T-cell (primary cell): ENCODE measurements around the gene SLC24A3. TPM values are rescaled to one million over a fixed set of nuclear protein-coding genes. Genes with fewer than 3 reads are reported as not detected.

Source experiments
- ATAC-seq, 4 experiments: fragments of 200-7000 bp in 3 of 4; fragments of 150-1000 bp in 1 of 4; cut with Tn5 transposase; replicated peaks in 1 of 4; 1 replicate in 3 of 4; 2 replicates in 1 of 4; pipeline ENCODE4 v1.10.0; 2021; ENCODE audit warnings: moderate library complexity in 3 of 4, mild to moderate bottlenecking in 2 of 4, moderate number of reproducible peaks in 1 of 4
- CTCF ChIA-PET, 2 donors: fragments of 300-600 bp; sonication (Branson Sonifier 250); formaldehyde crosslinking; loops; one replicate each; lab custom pipeline; 2022; ENCODE audit warnings: antibody characterized with exemption in 2 of 2; lab: Charles Lee
- POLR2A ChIA-PET, 2 donors: fragments of 300-600 bp; sonication (Branson Sonifier 250); formaldehyde crosslinking; loops; one replicate each; lab custom pipeline; 2022; ENCODE audit warnings: antibody characterized with exemption in 2 of 2; lab: Charles Lee
- DNase-seq, 35 experiments: peaks; one replicate each; pipeline versions ENCODE4 v3.0.0 to v3.0.0-alpha.2; 2013 to 2023
- H3K27ac ChIP-seq: one replicate; pipeline ENCODE4 v1.5.1; 2013; ENCODE audit warnings: low read length
- H3K27me3 ChIP-seq, 2 experiments: replicated peaks in 1 of 2; 1 replicate in 1 of 2; 2 replicates in 1 of 2; pipeline versions ENCODE4 v1.6.1 to v1.7.0; 2013; ENCODE audit warnings: low read length in 1 of 2, mixed read lengths in 1 of 2; ENCODE audit not compliant: control insufficient read depth in 2 of 2, insufficient read depth in 2 of 2; ENCODE audit errors: extremely low read depth in 1 of 2
- H3K36me3 ChIP-seq, 2 donors: 1 replicate in 1 of 2; 2 replicates in 1 of 2; pipeline versions ENCODE4 v1.6.1 to v1.7.0; 2013; ENCODE audit warnings: low read length in 1 of 2; ENCODE audit not compliant: control insufficient read depth in 2 of 2, insufficient read depth in 1 of 2; ENCODE audit errors: extremely low read depth in 1 of 2
- H3K4me1 ChIP-seq, 2 experiments: 1 replicate in 1 of 2; 2 replicates in 1 of 2; pipeline versions ENCODE4 v1.6.1 to v1.7.0; 2013; ENCODE audit warnings: low read length in 2 of 2, mixed read lengths in 1 of 2; ENCODE audit not compliant: insufficient read depth in 2 of 2, control insufficient read depth in 1 of 2; ENCODE audit errors: extremely low read depth in 1 of 2
- H3K4me3 ChIP-seq, 2 donors: 1 replicate in 1 of 2; 2 replicates in 1 of 2; pipeline versions ENCODE4 v1.5.1 to v1.7.0; 2013; ENCODE audit warnings: mild to moderate bottlenecking in 2 of 2, low read length in 1 of 2, moderate library complexity in 1 of 2; ENCODE audit not compliant: control insufficient read depth in 1 of 2; ENCODE audit errors: extremely low read depth in 1 of 2
- H3K9me3 ChIP-seq: 2 replicates; pipeline ENCODE4 v1.7.0; 2013
- H3K27ac Mint-ChIP-seq, 2 donors: one replicate each; pipeline ENCODE4 v1.8.0; 2020 to 2021; ENCODE audit warnings: mild to moderate bottlenecking in 2 of 2, mixed read lengths in 2 of 2
- H3K27me3 Mint-ChIP-seq, 2 donors: one replicate each; pipeline ENCODE4 v1.8.0; 2021 to 2022; ENCODE audit warnings: mixed read lengths in 2 of 2
- H3K36me3 Mint-ChIP-seq: one replicate; pipeline ENCODE4 v1.8.0; 2021; ENCODE audit warnings: mixed read lengths
- H3K4me1 Mint-ChIP-seq, 3 donors: one replicate each; pipeline ENCODE4 v1.8.0; 2020 to 2022; ENCODE audit warnings: mixed read lengths in 3 of 3, mild to moderate bottlenecking in 1 of 3
- H3K4me3 Mint-ChIP-seq, 3 donors: one replicate each; pipeline ENCODE4 v1.8.0; 2020 to 2022; ENCODE audit warnings: mild to moderate bottlenecking in 3 of 3, mixed read lengths in 3 of 3, moderate library complexity in 3 of 3
- H3K9me3 Mint-ChIP-seq, 3 donors: one replicate each; pipeline ENCODE4 v1.8.0; 2020 to 2022; ENCODE audit warnings: mixed read lengths in 3 of 3
- WGBS: methylation state at CpG from one replicate; pipeline ENCODE4 v1.1.5; 2013; ENCODE audit warnings: missing lambda C conversion rate; ENCODE audit not compliant: insufficient coverage; 5-methylcytosine and 5-hydroxymethylcytosine counted together
- total RNA-seq, 35 experiments: library from RNA in 6 of 35; stranded (reverse) in 6 of 35; fragments of 120-200 nt in 1 of 35; gene quantifications; one replicate each; pipeline versions ENCODE4 v1.2.1 to v1.2.4 and lab custom pipeline; 2013 to 2026

The SLC24A3 gene
- total RNA-seq, 5 donors from 2014 or later (not counting 1 experiment from before 2014, with no cell fraction given), result 0.06 to 0.25 (median 0.12) TPM

DNA sequence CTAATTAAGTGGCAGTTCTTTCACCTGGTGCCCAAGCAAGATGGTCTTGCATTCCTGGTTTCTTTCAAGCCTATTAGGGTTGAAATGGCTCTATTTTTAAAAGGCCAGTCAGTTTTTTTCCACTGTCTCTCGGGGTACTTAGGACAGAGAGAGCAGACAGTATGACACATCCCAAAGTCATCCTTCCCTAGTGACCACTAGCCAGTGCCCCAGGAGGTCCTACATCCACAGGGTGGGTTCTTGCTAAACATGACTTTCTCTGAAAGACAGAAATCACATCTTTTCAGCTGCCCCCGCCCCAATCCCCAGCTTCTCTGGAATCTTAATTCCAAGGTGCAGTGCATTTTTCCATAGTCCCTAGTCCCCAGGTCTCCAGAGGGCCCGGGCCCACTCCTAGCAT is 192.4 kb downstream of the SLC24A3 start:
- ChIA-PET POLR2A (no interaction called here), CTCF (no interaction called here)
- Histone ChIP-seq H3K9me3 (no peaks in the 10 kb centered on the region), H3K4me3 (no peak overlapping the region), H3K27me3 (no peaks in the 10 kb centered on the region), H3K4me1 (no peaks in the 10 kb centered on the region), H3K27ac (no peak overlapping the region), H3K36me3 (no peaks in the 10 kb centered on the region)
- Mint-ChIP-seq H3K27me3 (peaks cover 0 to 7% of the 10 kb centered on the region in 2 donors), H3K36me3 (no peaks in the 10 kb centered on the region), H3K9me3 (peaks cover 6 to 8% (median 7%) of the 10 kb centered on the region in 3 donors), H3K27ac (no peak overlapping the region), H3K4me1 (no peaks in the 10 kb centered on the region), H3K4me3 (no peak overlapping the region)
- 75% methylated on average over 1 of the region's 3 CpGs for WGBS
- DNase-seq (no peak), ATAC-seq (no peak)

DNA sequence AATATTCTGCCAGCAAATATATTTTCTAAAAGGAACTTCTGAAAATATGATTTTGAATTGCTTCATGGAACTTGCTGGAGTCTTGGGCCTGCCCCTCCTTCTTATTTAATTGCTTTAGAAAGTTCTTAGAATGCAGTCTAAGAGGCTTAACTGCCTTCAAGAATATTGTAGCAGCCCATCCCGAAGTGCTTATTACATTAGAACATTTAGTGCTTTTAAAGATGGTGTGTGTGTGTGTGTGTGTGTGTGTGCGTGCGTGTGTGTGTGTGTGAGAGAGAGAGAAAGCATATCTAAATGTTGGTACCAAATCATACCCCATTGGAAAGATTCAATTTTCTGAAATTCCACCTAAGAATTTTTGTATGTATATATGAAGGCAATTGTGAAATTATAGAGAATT is 193.5 kb downstream of the SLC24A3 start:
- Mint-ChIP-seq H3K4me1 (no peaks in the 10 kb centered on the region), H3K27me3 (peaks cover 0 to 7% of the 10 kb centered on the region in 2 donors), H3K36me3 (no peaks in the 10 kb centered on the region), H3K9me3 (peaks cover 0 to 4% (median 0%) of the 10 kb centered on the region in 3 donors), H3K27ac (no peak overlapping the region), H3K4me3 (no peak overlapping the region)
- Histone ChIP-seq H3K4me3 (no peak overlapping the region), H3K9me3 (no peaks in the 10 kb centered on the region), H3K27ac (no peak overlapping the region), H3K27me3 (no peaks in the 10 kb centered on the region), H3K4me1 (no peaks in the 10 kb centered on the region), H3K36me3 (no peaks in the 10 kb centered on the region)
- POLR2A ChIA-PET, result no interaction called here
- no CpG with 5 or more reads among the region's 3 CpGs for WGBS
- DNase-seq (no peak), ATAC-seq (no peak)
- CTCF ChIA-PET, result no interaction called here

DNA sequence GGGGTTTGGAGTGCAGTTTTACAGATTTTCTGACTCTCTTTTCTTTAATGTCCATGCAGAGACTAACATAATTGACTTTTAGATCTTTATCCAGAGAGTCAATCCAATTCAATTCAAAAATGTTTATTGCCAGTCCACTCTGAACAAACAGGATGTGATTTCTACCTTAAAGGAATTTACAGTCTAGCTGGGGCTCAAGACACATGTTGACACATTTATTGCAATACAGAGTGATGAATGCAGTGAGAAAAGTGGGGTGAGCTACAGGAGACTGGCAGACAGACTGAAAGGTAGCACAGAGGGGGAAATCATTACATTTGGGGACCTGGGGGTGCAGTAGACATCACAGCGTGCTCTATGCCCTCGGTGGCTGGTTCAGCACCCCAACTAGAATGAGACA is 193.9 kb downstream of the SLC24A3 start:
- Mint-ChIP-seq H3K4me1 (no peaks in the 10 kb centered on the region), H3K4me3 (no peak overlapping the region), H3K27me3 (peaks cover 0 to 7% of the 10 kb centered on the region in 2 donors), H3K27ac (no peak overlapping the region), H3K9me3 (peaks cover 0 to 4% (median 0%) of the 10 kb centered on the region in 3 donors), H3K36me3 (no peaks in the 10 kb centered on the region)
- no peak for DNase-seq
- CTCF ChIA-PET, result no interaction called here
- H3K4me1 ChIP-seq, result no peaks in the 10 kb centered on the region
- no peaks in the 10 kb centered on the region for H3K27me3 ChIP-seq
- H3K9me3 ChIP-seq, result no peaks in the 10 kb centered on the region
- H3K4me3 ChIP-seq, result no peak overlapping the region
- no peaks in the 10 kb centered on the region for H3K36me3 ChIP-seq
- no peak overlapping the region for H3K27ac ChIP-seq
- POLR2A ChIA-PET, result no interaction called here
- no peak for ATAC-seq
- WGBS, result no CpG with 5 or more reads among the region's 2 CpGs

DNA sequence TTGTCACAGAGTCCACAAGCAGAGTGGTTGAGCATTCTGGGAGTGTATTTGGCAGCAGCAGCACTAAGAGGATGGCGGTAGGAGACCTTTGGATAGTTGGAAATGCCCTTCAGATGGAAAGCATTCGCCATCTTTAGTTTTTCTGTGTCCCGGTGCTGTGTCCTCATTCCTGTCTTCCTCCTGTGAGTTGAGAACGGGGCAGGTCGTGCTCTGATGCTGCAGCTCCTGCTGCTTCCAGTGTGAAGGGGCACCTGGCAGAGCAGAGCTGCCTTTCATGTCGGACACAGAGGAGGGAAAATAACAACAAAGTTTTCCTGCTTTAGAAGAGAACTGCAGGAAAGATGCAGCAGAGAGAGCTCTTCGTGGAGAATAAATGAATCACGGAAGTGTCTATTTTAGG is 194.8 kb downstream of the SLC24A3 start:
- Mint-ChIP-seq H3K36me3 (no peaks in the 10 kb centered on the region), H3K27ac (no peak overlapping the region), H3K9me3 (peaks cover 0 to 7% (median 0%) of the 10 kb centered on the region in 3 donors), H3K27me3 (peaks cover 0 to 9% of the 10 kb centered on the region in 2 donors), H3K4me1 (no peaks in the 10 kb centered on the region), H3K4me3 (no peak overlapping the region)
- H3K4me3 ChIP-seq, result no peak overlapping the region
- no peaks in the 10 kb centered on the region for H3K4me1 ChIP-seq
- no peak overlapping the region for H3K27ac ChIP-seq
- H3K27me3 ChIP-seq, result no peaks in the 10 kb centered on the region
- ChIA-PET CTCF (no interaction called here), POLR2A (no interaction called here)
- no peak for ATAC-seq
- no peaks in the 10 kb centered on the region for H3K36me3 ChIP-seq
- H3K9me3 ChIP-seq, result no peaks in the 10 kb centered on the region
- WGBS, result 67% methylated on average over 6 of the region's 8 CpGs
- DNase-seq, result no peak

DNA sequence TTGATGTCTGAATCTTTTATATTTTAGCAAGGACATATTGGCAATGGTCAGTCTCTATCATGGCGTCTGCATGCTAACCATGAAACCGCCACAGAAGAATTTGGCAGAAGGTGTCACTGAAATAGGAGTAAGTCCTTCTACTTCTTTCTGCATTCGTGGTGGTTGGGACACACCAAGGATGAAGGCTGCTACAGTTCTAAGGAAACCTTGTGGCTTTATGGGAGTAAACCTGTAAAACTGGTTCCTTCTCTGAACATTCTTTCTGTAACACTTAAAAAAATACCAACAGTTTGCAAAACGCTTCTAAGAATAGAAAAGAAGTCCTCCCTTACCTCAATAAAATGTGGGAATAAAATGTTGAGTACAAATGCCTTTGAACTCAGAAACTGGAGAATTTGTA is 195.3 kb downstream of the SLC24A3 start:
- Histone ChIP-seq H3K4me1 (no peaks in the 10 kb centered on the region), H3K36me3 (no peaks in the 10 kb centered on the region), H3K4me3 (no peak overlapping the region), H3K27me3 (no peaks in the 10 kb centered on the region), H3K27ac (no peak overlapping the region), H3K9me3 (no peaks in the 10 kb centered on the region)
- H3K9me3 Mint-ChIP-seq, result peaks cover 0 to 9% (median 0%) of the 10 kb centered on the region in 3 donors
- peaks cover 0 to 11% of the 10 kb centered on the region in 2 donors for H3K27me3 Mint-ChIP-seq
- no CpG with 5 or more reads among the region's 4 CpGs for WGBS
- H3K36me3 Mint-ChIP-seq, result no peaks in the 10 kb centered on the region
- H3K4me3 Mint-ChIP-seq, result no peak overlapping the region
- ATAC-seq, result no peak
- POLR2A ChIA-PET, result no interaction called here
- CTCF ChIA-PET, result no interaction called here
- H3K4me1 Mint-ChIP-seq, result no peaks in the 10 kb centered on the region
- no peak overlapping the region for H3K27ac Mint-ChIP-seq
- no peak for DNase-seq

DNA sequence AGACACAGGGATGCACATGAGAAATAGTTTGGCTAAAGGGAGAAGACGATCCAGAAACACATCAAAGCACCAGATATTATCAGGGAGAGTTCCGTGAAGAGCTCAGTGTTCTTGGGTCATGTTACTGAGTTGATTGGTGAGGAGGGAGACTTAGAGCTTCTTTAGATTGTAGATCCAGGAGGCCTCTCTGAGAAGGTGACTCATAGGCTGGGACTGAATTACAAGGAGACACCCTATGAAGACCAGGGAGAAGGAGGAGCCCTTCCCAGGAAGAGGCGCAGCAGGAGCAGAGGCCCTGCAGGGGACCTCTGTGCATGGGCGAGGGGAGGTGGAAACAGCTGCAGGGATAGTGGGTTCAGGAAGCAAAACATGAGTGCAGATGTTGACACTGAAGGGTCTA is 196.5 kb downstream of the SLC24A3 start:
- no peaks in the 10 kb centered on the region for H3K4me1 Mint-ChIP-seq
- ATAC-seq, result no peak

DNA sequence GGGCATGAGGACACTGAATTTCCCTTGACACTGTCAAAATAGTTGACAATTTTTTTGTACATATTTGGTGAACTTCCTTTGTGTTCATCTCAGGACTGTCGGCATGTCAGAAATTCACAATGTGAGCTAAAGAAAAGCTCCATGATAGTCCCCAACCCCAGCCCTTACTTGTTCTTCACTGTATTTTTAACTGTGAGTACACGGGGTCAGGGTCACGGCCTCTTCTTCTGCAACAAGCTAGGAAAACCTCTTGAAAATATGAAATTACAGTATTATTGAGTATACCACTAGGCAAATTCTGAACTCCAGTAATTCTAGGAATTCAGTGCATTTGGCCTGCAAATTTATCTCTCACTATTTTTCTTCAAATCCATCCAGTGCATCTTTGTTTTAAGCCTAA is 199.4 kb downstream of the SLC24A3 start:
- peaks cover 2 to 12% (median 4%) of the 10 kb centered on the region in 3 donors for H3K9me3 Mint-ChIP-seq
- Histone ChIP-seq H3K27ac (no peak overlapping the region), H3K9me3 (no peaks in the 10 kb centered on the region), H3K27me3 (no peaks in the 10 kb centered on the region), H3K36me3 (no peaks in the 10 kb centered on the region), H3K4me3 (no peak overlapping the region), H3K4me1 (no peaks in the 10 kb centered on the region)
- DNase-seq (no peak), ATAC-seq (no peak)
- no peak overlapping the region for H3K27ac Mint-ChIP-seq
- H3K4me3 Mint-ChIP-seq, result no peak overlapping the region
- ChIA-PET POLR2A (no interaction called here), CTCF (no interaction called here)
- no CpG with 5 or more reads among the region's 3 CpGs for WGBS
- H3K27me3 Mint-ChIP-seq, result peaks cover 0 to 10% of the 10 kb centered on the region in 2 donors
- H3K4me1 Mint-ChIP-seq, result no peaks in the 10 kb centered on the region
- no peaks in the 10 kb centered on the region for H3K36me3 Mint-ChIP-seq

More for the DNA sequence above, 196.5 kb downstream of the SLC24A3 start:
- DNase-seq, result no peak
- H3K27me3 ChIP-seq, result no peaks in the 10 kb centered on the region
- Mint-ChIP-seq H3K27me3 (peaks cover 0 to 11% of the 10 kb centered on the region in 2 donors), H3K4me3 (no peak overlapping the region), H3K27ac (no peak overlapping the region), H3K9me3 (peaks cover 0 to 9% (median 2%) of the 10 kb centered on the region in 3 donors), H3K36me3 (no peaks in the 10 kb centered on the region)
- 87% methylated on average over 2 of the region's 4 CpGs for WGBS
- POLR2A ChIA-PET, result no interaction called here
- no peaks in the 10 kb centered on the region for H3K36me3 ChIP-seq
- H3K9me3 ChIP-seq, result no peaks in the 10 kb centered on the region
- no peak overlapping the region for H3K4me3 ChIP-seq
- H3K27ac ChIP-seq, result no peak overlapping the region
- CTCF ChIA-PET, result no interaction called here
- H3K4me1 ChIP-seq, result no peaks in the 10 kb centered on the region
